NCI-H510A treated with DMSO at 0.1 percent for 48 hours (cell line): ENCODE data around the gene AP5S1.
A peak's percentile ranks its signal among the peaks of the same experiment; 100 is the strongest.
"Not testable (repeated sequence)": the region's sequence is repeated elsewhere in the genome, so short reads cannot be mapped to it uniquely, and the experiment has no call there.

ENCODE experiments used
- DNase-seq: peaks from one replicate; lab custom pipeline; 2025; lab: John Stamatoyannopoulos, UW

The AP5S1 gene

DNA sequence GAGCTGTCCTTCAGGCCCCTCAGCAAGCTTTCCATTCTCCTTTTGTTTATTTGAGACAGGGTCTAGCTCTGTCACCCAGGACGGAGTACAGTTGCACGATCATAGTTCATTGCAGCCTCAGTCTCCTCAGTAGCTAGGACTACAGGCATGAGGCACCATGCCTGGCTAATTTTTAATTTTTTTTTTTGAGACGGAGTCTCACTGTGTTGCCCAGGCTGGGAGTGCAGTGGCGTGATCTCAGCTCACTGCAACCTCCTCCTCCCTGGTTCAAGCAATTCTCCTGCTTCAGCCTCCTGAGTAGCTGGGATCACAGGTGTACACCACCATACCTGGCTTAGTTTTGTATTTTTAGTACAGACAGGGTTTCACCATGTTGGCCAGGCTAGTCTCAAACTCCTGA is 31.1 kb upstream of the AP5S1 start:
- not testable (repeated sequence) for DNase-seq

DNA sequence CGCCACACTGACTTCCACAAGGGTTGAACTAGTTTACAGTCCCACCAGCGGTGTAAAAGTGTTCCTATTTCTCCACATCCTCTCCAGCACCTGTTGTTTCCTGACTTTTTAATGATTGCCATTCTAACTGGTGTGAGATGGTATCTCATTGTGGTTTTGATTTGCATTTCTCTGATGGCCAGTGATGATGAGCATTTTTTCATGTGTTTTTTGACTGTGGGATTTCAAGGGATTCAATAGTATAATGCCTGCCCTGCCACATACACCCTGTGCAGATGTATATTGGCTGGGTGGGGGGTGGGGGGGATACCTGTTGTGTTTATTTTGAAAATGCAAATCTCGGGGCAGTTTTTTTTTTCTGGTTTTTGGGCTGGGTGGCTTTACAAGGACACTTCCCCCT is 26.2 kb upstream of the AP5S1 start:
- DNase-seq, result not testable (repeated sequence)

DNA sequence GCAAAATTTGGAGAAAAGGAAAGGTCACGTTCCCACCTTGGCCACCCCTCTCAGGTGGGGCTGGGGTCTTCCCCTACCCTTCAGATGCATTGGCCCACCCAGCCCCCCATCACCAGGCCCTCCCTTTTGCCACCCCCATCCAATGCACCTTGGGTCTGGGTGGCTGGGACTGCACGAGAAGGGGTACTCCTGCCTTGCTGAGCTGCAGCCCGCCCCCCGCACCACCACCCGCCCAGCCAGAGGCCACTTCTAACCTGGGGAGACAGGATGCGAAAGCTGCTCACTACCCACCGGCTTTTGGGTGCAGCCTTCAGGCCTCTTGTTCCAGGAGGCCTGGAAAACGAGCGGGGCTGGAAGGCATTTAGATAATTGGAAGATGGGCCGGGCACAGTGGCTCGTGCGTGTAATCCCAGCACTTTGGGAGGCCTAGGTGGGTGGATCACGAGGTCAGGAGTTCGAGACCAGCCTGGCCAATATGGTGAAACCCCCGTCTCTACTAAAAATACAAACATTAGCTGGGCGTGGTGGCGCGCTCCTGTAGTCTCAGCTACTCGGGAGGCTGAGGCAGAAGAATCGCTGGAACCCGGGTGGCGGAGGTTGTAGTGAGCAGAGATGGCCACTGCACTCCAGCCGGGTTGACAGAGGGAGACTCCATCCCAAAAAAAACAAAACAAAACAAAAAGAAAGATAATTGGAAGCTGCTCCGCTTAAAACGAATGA is 25.5 kb upstream of the AP5S1 start:
- DNase-seq, result no peak

- DNase-seq, result peak; percentile 95
Observed at GRCh38 chr20:3795511-3796468, 24.6 kb upstream of the AP5S1 start, which contains the start of gene CDC25B. CDC25B (plus strand) TSS chr20:3796310; CDS start chr20:3796532, 222 bp downstream.

DNA sequence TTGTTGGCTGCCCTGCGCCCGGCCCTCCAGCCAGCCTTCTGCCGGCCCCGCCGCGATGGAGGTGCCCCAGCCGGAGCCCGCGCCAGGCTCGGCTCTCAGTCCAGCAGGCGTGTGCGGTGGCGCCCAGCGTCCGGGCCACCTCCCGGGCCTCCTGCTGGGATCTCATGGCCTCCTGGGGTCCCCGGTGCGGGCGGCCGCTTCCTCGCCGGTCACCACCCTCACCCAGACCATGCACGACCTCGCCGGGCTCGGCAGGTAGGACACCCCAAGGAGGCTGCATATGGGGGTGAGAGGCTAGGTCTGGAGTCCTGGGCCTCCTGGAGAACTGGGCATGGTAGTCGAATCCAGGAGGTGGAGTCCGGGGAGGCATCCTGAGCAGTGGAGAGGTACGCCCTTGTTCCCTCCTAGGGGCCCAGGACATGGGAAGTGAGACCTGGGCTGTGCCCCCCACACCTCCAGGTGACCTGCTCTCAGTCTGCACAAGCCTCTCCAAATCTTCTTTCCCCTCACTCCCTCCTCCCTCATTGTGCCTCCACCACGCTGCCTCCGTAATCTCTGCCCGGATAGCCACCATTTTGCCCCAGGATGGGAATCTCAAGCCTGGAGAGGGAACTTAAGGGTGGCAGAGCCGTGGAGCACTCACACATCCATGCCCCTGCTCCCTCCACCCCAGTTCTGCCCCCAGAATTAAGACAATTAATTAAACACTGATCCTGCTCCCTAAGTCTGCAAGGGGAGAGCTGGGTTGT is 23.7 kb upstream of the AP5S1 start:
- DNase-seq, result no peak

- no peak for DNase-seq
Observed at GRCh38 chr20:3797226-3797545, 23.2 kb upstream of the AP5S1 start.

GRCh38 chr20:3797592-3798372 is 22.6 kb upstream of the AP5S1 start:
- peak; percentile 72 for DNase-seq

DNA sequence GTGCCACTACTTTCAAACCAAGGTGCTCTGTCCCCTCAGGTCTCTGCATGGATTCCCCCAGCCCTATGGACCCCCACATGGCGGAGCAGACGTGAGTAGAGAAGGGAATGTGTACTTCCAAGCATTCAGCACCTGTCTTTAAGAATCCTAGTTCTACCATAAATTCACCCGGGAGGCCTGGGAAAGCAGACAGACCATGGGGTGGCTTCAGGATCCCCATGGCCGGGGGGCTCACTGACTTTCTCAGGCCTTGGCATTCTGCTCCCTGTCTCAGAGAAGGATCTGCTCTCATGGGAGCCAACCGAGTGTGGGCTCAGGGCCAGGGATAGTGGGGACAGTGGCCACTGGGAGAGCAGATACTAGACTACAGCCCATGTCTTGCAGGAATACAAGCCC is 22.0 kb upstream of the AP5S1 start:
- no peak for DNase-seq

DNA sequence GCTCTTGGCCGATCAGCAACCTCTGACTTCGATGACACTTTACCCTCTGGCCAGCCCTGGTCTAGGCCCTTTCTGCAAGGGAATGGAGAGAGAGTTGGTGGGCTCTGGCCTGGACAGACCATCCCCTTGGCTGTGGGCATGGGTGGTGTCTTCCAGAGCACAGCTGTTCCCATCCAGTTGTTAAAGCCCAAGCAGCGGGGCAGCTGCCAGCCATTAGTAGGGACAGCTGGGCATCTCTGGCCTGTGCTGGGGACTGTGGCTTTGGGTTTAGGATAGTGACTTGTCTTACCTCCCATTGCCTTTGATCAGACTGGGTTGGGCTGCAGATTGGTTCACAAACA is 21.5 kb upstream of the AP5S1 start:
- DNase-seq, result no peak

- peak; percentile 37 for DNase-seq
Observed at GRCh38 chr20:3800256-3800877, 20.0 kb upstream of the AP5S1 start.

- no peak for DNase-seq
Observed at GRCh38 chr20:3800878-3801260, 19.5 kb upstream of the AP5S1 start.

DNA sequence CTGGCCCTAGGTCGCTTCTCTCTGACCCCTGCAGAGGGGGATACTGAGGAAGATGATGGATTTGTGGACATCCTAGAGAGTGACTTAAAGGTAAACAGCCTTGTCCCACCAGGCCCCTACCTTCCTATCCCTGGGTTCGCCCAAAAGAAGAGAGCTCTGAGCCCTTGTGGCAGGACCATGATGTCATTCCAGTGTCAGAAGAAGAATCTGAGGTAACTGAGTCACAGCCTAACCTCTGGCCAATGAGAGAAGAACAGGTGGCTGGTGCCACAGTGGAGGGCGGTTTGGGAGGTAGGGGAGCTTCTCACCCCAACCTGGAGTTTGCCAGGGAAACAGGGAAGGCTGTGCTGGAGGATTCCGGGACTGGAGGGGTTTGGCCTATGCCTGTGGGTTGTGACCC is 19.0 kb upstream of the AP5S1 start:
- no peak for DNase-seq

- DNase-seq, result no peak
Observed at GRCh38 chr20:3801846-3802245, 18.5 kb upstream of the AP5S1 start.

DNA sequence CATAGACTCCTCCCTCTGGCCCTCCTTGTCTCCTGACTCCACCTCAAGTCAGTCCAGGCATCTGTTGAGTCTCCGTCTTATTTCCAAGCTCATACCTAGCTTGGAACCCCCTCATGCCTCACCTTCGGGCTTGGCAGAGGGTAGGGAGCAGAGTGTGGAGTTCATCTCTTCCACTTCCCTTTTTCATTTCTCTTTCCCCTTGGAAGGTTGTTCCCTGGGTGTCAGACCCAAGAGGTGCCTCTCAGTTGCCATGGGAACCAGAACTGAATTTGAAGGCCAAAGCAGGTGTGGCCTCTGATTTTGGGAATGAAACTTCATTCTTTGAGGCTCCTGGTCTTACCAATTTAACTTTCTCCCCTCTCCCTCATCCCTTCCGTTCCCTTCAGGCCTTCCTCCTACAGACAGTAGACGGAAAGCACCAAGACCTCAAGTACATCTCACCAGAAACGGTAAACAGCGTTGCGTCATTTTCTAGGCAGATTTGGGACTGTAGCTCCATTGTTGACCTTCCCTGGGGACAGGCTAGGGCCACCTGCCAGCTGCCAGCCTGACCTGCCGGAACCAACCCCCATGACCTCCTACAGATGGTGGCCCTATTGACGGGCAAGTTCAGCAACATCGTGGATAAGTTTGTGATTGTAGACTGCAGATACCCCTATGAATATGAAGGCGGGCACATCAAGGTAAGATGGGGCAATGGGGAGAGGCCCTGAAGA is 17.7 kb upstream of the AP5S1 start:
- DNase-seq, result no peak

- DNase-seq, result no peak
Observed at GRCh38 chr20:3803289-3803688, 17.1 kb upstream of the AP5S1 start.

- DNase-seq, result no peak
Observed at GRCh38 chr20:3803854-3804253, 16.5 kb upstream of the AP5S1 start.

DNA sequence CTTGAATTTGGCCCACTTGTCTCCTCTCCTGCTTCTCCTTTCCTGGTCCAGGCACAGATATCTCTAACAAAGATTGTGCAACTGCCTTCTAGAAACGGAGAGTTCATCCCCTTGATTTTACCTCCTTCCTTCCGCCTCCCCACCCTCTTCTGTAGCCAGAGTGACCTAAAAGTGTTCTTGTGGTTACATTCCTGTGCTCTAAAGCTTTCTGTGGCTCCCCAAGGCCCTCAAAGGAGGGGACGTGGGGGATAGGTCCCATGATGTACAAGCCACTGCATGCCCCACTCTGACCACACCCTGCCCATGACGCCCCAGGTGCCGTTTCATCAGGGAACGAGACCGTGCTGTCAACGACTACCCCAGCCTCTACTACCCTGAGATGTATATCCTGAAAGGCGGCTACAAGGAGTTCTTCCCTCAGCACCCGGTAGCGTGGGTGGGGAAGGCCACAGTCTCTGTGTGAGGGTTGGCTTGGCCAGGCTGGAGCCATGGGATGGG is 16.0 kb upstream of the AP5S1 start:
- no peak for DNase-seq

- no peak for DNase-seq
Observed at GRCh38 chr20:3804781-3805180, 15.6 kb upstream of the AP5S1 start.

DNA sequence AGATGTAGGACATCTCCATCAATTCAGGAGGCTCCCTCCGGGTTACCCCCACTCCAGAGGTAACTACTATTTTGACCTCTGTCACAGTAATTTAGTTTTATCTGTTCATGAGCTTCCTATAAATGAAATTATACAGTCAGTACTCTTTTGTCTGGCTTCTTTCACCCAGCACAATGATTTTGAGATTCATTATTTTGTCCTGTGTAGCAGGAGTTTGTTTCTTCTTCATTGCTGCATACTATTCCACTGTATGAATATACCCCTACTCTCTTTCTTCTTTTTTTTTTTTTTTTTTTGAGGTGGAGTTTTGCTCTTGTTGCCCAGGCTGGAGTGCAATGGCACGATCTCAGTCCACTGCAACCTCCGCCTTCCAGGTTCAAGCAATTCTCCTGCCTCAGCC is 11.8 kb upstream of the AP5S1 start:
- no peak for DNase-seq

- DNase-seq, result peak; percentile 97
Observed at GRCh38 chr20:3811467-3812258, 8.7 kb upstream of the AP5S1 start.
